HK-2 (cell line): ENCODE measurements around the gene IFRD1.

Experiments used
- DNase-seq: peaks from one replicate; pipeline ENCODE4 v3.0.0-alpha.2; 2018; ENCODE audit not compliant: unreplicated experiment

Gene IFRD1, protein sequence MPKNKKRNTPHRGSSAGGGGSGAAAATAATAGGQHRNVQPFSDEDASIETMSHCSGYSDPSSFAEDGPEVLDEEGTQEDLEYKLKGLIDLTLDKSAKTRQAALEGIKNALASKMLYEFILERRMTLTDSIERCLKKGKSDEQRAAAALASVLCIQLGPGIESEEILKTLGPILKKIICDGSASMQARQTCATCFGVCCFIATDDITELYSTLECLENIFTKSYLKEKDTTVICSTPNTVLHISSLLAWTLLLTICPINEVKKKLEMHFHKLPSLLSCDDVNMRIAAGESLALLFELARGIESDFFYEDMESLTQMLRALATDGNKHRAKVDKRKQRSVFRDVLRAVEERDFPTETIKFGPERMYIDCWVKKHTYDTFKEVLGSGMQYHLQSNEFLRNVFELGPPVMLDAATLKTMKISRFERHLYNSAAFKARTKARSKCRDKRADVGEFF

GRCh38 chr7:112449902-112450806, at the start of gene IFRD1:
TSS of gene IFRD1 (plus strand) at chr7:112450460. CDS start at chr7:112450689, 229 bp downstream.
- DNase-seq = peak; percentile 99

DNA sequence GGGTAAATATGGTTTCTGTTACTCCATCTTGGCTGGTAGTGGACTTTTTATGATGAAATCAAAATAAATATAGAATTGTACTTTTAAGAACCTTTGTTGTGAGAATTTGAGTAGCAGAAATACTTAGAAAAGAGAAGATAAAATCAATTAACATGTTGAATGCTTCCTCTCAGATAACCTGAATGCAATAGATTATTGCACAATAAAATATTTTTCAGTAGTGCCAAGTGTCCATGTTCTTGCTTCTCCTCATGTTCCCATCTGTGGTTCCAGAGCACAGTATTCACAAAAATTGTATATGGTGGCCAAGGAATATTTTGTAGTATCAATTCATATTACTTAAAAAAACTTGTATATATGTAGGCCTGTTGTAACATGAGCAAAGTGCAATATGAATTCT, 45.9 kb upstream of the IFRD1 start:
- no peak for DNase-seq

DNA sequence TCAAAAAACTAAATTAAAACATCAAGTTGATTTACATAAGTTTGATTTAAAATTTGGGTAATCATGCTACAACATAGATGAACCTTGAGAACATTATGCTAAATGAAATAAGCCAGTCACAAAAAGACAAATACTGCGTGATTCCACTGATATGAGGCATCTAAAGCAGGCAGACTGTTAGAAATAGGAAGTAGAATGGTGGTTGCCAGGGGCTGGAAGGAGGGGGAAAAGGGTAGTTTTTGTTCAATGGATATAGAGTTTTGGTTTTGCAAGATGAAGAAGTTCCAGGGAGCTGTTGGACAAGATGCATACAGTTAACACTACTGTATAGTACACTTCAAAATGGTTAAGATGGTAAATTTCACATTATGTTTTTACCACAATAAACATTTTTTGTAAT, 45.0 kb upstream of the IFRD1 start:
- DNase-seq = no peak

- DNase-seq = no peak
Measured at GRCh38 chr7:112407261-112407660, 43.0 kb upstream of the IFRD1 start.

DNA sequence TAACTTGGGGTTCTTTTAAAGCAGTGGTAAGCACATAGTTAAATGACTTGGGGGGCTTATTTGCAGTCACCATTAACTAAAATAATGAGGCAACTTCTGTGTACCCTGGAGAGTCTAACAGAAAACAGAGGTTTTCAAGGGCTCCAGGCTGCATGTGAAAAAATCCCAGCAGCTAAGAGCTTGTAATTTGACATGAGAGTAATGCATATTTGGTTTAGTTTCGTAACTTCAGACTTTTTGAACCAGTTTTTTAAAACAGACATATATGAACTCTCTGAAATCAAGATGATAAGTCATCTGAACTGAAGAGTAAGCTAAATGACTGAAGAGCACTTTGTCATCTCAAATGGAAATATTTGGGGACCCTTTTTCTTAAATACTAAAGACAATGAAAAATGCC, 40.2 kb upstream of the IFRD1 start:
- DNase-seq = no peak

DNA sequence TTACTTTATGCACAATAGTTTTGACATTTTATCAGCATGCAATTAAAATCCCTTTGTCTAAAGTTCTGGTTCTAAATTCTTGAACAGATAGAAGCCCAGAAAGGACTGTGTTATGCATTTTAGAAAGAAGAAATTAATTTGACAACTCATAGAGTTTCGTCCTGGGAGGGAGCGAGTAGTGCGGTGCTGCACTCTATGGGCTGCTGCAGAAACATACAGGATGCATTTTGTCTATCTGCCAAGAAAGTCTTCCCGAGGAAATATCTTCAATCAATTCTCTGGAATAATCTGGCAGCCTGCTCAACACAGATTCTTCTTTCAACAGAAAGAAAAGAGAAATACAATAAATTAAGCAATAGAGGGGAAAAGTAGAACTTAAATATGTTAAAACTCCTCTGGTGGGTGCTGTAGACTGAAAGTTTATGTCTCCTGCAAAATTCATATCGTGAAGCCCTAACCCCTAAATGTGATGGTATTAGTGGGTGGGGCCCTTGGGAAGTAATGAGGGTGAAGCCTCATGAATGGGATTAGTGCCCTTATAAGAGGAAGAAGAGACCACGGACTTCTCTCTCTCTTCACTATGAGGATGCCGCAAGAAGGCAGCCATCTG, 39.0 kb upstream of the IFRD1 start:
- no peak for DNase-seq

GRCh38 chr7:112414855-112415490, 35.3 kb upstream of the IFRD1 start:
- DNase-seq = no peak

- no peak for DNase-seq
Measured at GRCh38 chr7:112416127-112416526, 34.1 kb upstream of the IFRD1 start.

GRCh38 chr7:112419543-112420130, 30.6 kb upstream of the IFRD1 start:
- DNase-seq = no peak

DNA sequence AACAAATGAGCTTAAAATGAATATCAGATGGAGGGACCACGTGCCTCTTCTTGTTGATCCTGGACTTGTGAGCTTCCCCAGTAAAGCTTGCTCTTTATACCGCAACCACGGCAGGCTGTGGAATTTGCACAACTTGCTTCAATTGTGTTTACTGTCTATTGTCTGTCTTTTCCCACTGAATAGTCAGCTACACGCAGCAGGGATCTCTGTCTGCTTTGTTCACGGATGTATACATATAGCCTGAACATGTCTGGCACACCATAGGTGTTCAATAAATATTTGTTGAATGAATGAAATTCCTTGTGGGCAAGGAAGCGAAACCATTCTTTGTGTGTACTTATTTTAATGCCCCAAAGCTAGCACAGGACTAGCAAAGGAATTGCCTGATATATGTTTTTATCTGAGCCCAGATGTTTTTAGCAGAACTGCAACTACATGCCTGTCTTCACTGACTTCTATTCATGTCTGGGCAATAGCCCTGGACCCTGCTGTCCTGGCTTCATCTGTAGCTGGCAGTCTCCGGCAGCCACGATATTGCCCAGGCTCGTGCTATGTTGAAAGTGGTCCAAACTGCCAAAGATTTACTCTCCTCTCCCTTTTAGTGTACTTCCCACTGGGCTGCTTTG, 29.9 kb upstream of the IFRD1 start:
- no peak for DNase-seq

DNA sequence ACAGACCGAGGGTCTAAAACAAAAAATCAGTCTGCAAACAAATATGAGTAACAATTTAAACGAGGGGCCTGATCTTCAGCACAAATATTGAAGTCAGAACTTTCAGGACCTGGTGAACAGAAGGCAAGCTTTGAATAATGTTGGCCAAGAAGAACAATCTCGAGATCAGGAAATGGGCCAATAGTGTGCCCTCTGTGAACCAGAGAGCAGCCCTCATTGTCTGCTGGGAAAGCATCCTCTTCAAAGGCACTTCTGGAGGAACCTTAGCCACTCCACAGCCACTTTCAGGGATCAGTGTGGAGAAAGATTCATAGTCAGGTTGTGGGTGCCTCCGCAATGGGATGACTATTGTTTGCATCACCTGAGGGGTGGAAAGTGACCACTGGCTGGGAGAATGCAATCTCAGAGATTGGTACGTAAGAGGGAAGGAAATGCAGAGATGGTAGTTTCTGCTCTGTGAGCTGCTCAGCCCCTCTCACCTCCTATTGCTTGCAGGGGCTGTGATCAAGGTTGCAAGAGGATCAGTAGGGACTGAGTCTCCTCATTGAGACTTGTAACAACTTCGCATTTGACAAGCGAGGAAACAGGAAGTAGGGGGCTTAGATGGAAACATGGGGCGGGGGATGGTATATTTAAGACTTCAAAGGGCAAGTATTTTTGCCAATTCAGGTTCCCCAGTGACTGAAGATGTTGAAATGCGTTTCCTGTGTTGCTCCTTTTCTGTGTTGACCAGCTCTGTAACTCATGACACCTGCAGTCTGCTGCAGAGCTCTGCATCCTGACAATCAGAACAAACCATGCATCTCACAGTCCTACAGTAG, 28.4 kb upstream of the IFRD1 start:
- no peak for DNase-seq

- DNase-seq = peak; percentile 53
Measured at GRCh38 chr7:112422842-112423496, 27.3 kb upstream of the IFRD1 start.

DNA sequence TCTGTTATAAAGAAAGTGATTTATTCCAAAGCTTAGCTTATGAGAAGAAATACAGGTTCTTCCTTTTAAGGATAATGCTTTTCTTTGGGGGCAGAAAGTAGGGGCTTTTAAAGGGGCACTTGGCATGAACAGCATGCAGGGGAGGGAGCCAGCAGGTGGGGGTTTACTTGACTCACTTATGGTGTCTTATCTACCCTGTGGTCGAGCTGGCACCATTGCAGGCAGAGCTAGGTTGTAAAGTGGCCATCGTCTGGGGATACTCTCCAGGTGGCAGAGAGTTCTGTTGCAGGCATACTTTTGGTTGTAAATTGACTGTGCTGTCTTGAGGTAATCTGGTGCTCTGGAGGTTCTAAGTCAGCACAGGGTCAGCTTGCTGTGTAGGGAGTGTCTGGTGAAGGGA, 26.3 kb upstream of the IFRD1 start:
- no peak for DNase-seq

DNA sequence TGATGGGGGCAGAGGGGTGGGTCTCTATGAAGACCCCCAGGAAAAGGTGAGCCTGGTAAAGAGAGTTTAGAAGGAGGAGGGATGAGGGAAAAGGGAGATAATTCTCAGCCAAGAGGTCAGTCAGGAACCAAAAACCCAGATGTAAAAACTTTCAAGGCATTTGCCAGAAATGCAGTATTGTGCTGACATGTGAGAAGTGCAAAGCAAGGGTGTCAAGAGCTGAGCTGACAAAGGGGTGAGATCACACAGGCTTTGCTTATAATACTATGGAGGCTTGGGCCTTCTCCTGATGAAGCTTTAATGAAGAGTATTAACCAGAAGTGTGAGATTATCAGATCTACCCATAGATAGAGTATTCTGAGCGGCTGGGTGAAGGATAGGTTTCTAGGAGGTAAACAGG, 22.3 kb upstream of the IFRD1 start:
- no peak for DNase-seq

GRCh38 chr7:112428715-112429114, 21.5 kb upstream of the IFRD1 start:
- no peak for DNase-seq

GRCh38 chr7:112430649-112431048, 19.6 kb upstream of the IFRD1 start:
- DNase-seq = no peak

DNA sequence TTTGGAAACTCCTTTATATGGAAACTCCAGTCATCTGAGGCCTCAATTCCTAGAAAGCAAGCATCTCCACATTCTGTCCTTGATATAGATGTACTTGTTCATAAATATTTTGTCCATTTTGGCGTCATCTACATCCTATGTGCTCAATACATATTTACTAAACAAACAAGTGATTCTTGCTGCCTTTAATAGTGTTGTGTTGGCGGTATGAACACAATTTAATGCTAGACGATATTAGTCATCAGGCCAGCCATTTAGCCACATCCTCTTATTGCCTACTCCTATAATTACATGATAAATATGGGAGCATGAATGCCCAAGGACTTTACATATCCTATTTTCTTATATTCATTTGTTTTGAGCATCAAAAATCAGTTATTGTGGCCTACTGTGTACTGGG, 18.5 kb upstream of the IFRD1 start:
- DNase-seq = no peak

- no peak for DNase-seq
Measured at GRCh38 chr7:112433289-112433688, 17.0 kb upstream of the IFRD1 start.

DNA sequence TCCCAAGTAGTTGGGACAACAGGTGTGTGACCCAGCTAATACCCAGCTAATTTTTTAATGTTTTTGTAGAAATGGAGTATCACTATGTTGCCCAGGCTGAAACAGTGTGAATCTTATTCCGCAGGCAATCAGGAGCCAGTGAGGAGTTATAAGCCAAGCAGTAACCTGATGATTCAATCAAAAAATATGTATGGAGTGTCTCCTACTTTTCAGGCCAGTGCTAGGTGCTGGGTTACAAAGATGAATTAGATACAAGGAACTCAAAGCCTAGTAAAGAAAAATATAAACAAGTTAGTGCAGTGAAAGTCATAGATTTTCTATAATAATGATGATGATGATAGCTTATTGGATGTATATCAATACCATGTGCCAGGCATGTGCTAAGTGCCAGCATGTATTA, 13.2 kb upstream of the IFRD1 start:
- no peak for DNase-seq

GRCh38 chr7:112439476-112439875, 10.8 kb upstream of the IFRD1 start:
- DNase-seq = no peak
